Suprapubic skin (tissue), 4 donors: ENCODE results near the gene MYH16. TPM values are rescaled to one million over a fixed set of nuclear protein-coding genes. Genes with fewer than 3 reads are reported as not detected.

ENCODE experiments used
- DNase-seq, 2 donors: peaks; one replicate each; pipeline ENCODE4 v3.0.0-alpha.2; 2019; ENCODE audit warnings: low spot score in 2 of 2
- H3K27ac ChIP-seq: fragments of 200-600 bp; sonication (generic); one replicate; pipeline ENCODE4 v1.5.1; 2019
- H3K27me3 ChIP-seq: fragments of 200-600 bp; sonication (generic); one replicate; pipeline ENCODE4 v1.5.1; 2019
- H3K36me3 ChIP-seq: fragments of 200-600 bp; sonication (generic); one replicate; pipeline ENCODE4 v1.5.1; 2019
- H3K4me1 ChIP-seq: fragments of 200-600 bp; sonication (generic); one replicate; pipeline ENCODE4 v1.5.1; 2019
- H3K4me3 ChIP-seq: fragments of 200-600 bp; sonication (generic); one replicate; pipeline ENCODE4 v1.5.1; 2019; ENCODE audit warnings: mild to moderate bottlenecking
- H3K9me3 ChIP-seq: fragments of 200-600 bp; sonication (generic); one replicate; pipeline ENCODE4 v1.5.1; 2019
- EP300 ChIP-seq: sonication (generic); formaldehyde crosslinking; IDR thresholded peaks from one replicate; pipeline ENCODE4 v1.6.1; 2017; ENCODE audit warnings: antibody characterized with exemption
- POLR2A ChIP-seq, 2 donors: fragments of 450-650 bp; IDR thresholded peaks; one replicate each; pipeline ENCODE4 v1.6.1; 2017; ENCODE audit warnings: antibody characterized with exemption in 2 of 2, mild to moderate bottlenecking in 2 of 2, moderate library complexity in 2 of 2
- POLR2AphosphoS5 ChIP-seq, 3 donors: sonication (generic); formaldehyde crosslinking; IDR thresholded peaks; one replicate each; pipeline ENCODE4 v1.6.1; 2017; ENCODE audit warnings: antibody characterized with exemption in 3 of 3
- WGBS: methylation state at CpG from one replicate; pipeline ENCODE4 v1.1.5; 2018; 5-methylcytosine and 5-hydroxymethylcytosine counted together
- total RNA-seq, 4 donors: library from RNA; depleted of rRNA; stranded (reverse); fragments of >200 nt; gene quantifications; one replicate each; pipeline ENCODE4 v1.1.0, GENCODE V29; 2016
- TF ChIP-seq, protein P1 (sequence below), 2 donors: fragments of 200-600 bp in 1 of 2; fragments of 450-650 bp in 1 of 2; sonication (generic) in 1 of 2; IDR thresholded peaks; one replicate each; pipeline ENCODE4 v1.5.1; 2016 to 2019; ENCODE audit warnings: antibody characterized with exemption in 2 of 2, mild to moderate bottlenecking in 1 of 2, moderate library complexity in 1 of 2

Gene MYH16
- total RNA-seq, 4 donors from 2014 or later, result not detected

DNA sequence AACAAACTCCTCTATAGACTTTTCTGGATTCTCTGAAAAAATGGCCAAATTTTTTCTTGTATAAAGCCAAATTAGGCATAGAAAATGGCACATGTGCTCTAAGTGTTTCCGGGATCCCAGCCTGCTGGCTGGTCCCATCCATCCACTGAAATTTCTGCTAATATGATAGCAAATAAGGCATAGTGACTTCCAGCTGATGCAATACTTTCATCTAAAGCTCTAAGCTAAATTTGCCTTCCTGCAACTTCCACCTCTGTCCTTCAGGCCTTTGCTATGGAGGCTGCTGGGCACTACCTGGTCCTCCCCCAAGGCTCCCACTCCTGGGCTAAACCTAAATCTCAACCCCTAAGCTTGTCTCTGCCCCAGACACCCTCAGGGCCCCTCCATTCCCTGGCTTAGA lies 20.5 kb downstream of the MYH16 start:
- WGBS, result 100% methylated on average over 1 of the region's 1 CpG
- TF ChIP-seq EP300 (no peak), POLR2A (IDR thresholded peaks at IDR 0.05) (no peak), POLR2AphosphoS5 (IDR thresholded peaks at IDR 0.05) (no peak)

DNA sequence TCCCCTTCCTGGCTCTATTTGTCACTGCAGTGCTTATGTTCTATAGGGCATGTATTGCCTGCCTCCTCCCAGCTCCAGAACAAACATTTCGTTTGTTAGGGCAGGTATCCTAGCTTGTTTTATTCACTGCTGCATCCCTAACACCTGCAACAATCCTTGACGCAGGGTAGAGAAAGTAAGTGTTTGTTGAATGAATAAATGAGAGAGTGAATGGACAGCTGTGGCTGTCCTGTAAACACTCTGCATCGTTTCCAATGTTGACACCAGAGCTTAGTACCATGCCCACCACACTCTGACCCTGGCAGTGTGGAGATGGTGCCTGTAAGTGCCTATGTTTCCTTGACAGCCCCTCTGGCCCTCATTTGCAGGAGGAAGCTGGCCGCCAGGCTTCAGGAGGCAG lies 21.0 kb downstream of the MYH16 start:
- no peak for DNase-seq
- no peak overlapping the region for H3K27ac ChIP-seq
- WGBS, result 86% methylated on average over 3 of the region's 4 CpGs
- no peak for TF ChIP-seq EP300
- TF ChIP-seq POLR2AphosphoS5 (IDR thresholded peaks at IDR 0.05), result no peak
- TF ChIP-seq POLR2A (IDR thresholded peaks at IDR 0.05), result no peak
- TF ChIP-seq, protein P1, sequence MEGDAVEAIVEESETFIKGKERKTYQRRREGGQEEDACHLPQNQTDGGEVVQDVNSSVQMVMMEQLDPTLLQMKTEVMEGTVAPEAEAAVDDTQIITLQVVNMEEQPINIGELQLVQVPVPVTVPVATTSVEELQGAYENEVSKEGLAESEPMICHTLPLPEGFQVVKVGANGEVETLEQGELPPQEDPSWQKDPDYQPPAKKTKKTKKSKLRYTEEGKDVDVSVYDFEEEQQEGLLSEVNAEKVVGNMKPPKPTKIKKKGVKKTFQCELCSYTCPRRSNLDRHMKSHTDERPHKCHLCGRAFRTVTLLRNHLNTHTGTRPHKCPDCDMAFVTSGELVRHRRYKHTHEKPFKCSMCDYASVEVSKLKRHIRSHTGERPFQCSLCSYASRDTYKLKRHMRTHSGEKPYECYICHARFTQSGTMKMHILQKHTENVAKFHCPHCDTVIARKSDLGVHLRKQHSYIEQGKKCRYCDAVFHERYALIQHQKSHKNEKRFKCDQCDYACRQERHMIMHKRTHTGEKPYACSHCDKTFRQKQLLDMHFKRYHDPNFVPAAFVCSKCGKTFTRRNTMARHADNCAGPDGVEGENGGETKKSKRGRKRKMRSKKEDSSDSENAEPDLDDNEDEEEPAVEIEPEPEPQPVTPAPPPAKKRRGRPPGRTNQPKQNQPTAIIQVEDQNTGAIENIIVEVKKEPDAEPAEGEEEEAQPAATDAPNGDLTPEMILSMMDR (IDR thresholded peaks at IDR 0.05), result no peak
- H3K36me3 ChIP-seq, result no peaks in the 10 kb centered on the region
- H3K27me3 ChIP-seq, result no peaks in the 10 kb centered on the region
- H3K4me1 ChIP-seq, result no peaks in the 10 kb centered on the region
- H3K9me3 ChIP-seq, result no peaks in the 10 kb centered on the region
- no peak overlapping the region for H3K4me3 ChIP-seq

More for the DNA sequence above, 20.5 kb downstream of the MYH16 start:
- DNase-seq, result no peak
- H3K27me3 ChIP-seq, result no peaks in the 10 kb centered on the region
- no peaks in the 10 kb centered on the region for H3K4me1 ChIP-seq
- H3K27ac ChIP-seq, result no peak overlapping the region
- no peaks in the 10 kb centered on the region for H3K9me3 ChIP-seq
- H3K4me3 ChIP-seq, result no peak overlapping the region
- H3K36me3 ChIP-seq, result no peaks in the 10 kb centered on the region

DNA sequence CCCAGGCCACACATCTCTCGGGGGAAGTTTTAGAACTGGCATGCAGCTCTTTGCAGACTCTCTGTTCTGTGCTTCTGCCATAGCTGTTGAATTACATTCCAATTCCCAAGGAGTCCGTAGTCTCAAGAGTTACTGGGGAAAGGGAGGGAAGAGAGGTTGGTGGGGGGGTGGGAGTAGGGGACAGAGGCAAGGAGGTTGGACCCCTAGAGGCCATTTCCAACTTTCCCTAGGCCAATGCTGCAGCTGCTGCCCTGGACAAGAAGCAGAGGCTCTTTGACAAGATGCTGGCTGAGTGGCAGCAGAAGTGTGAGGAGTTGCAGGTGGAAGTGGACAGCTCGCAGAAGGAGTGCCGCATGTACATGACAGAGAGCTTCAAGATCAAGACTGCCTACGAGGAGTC lies 23.8 kb downstream of the MYH16 start:
- 86% methylated on average over 5 of the region's 5 CpGs for WGBS
- H3K4me3 ChIP-seq, result no peak overlapping the region
- no peaks in the 10 kb centered on the region for H3K27me3 ChIP-seq
- H3K9me3 ChIP-seq, result no peaks in the 10 kb centered on the region
- no peaks in the 10 kb centered on the region for H3K4me1 ChIP-seq
- H3K36me3 ChIP-seq, result no peaks in the 10 kb centered on the region
- H3K27ac ChIP-seq, result no peak overlapping the region
- no peak for DNase-seq
- no peak for TF ChIP-seq EP300
- TF ChIP-seq, protein P1 (IDR thresholded peaks at IDR 0.05), result no peak
- TF ChIP-seq POLR2A (IDR thresholded peaks at IDR 0.05), result no peak
- no peak for TF ChIP-seq POLR2AphosphoS5 (IDR thresholded peaks at IDR 0.05)

DNA sequence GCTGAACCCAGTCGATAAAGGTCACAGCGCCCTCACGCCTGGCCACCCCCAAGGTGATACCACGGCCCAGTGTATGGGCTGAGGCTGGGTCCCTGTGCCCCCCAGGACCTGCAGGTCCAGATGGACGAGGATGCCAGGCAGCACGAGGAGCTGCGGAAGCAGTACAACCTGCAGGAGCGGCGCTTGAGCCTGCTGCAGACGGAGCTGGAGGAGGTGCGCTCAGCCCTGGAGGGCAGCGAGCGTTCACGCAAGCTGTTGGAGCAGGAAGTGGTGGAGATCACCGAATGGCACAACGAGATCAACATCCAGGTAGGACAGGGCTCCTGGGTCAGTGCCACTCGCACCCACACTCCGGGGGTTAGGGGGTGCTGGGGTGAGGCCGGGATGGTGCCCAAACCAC lies 28.9 kb downstream of the MYH16 start:
- H3K4me1 ChIP-seq, result no peaks in the 10 kb centered on the region
- no peak overlapping the region for H3K4me3 ChIP-seq
- no peak for TF ChIP-seq POLR2A (IDR thresholded peaks at IDR 0.05)
- TF ChIP-seq, protein P1 (IDR thresholded peaks at IDR 0.05), result no peak
- TF ChIP-seq EP300, result no peak
- H3K9me3 ChIP-seq, result no peaks in the 10 kb centered on the region
- H3K27ac ChIP-seq, result no peak overlapping the region
- WGBS, result no CpG with 5 or more reads among the region's 19 CpGs
- DNase-seq, result no peak
- no peaks in the 10 kb centered on the region for H3K27me3 ChIP-seq
- H3K36me3 ChIP-seq, result no peaks in the 10 kb centered on the region

DNA sequence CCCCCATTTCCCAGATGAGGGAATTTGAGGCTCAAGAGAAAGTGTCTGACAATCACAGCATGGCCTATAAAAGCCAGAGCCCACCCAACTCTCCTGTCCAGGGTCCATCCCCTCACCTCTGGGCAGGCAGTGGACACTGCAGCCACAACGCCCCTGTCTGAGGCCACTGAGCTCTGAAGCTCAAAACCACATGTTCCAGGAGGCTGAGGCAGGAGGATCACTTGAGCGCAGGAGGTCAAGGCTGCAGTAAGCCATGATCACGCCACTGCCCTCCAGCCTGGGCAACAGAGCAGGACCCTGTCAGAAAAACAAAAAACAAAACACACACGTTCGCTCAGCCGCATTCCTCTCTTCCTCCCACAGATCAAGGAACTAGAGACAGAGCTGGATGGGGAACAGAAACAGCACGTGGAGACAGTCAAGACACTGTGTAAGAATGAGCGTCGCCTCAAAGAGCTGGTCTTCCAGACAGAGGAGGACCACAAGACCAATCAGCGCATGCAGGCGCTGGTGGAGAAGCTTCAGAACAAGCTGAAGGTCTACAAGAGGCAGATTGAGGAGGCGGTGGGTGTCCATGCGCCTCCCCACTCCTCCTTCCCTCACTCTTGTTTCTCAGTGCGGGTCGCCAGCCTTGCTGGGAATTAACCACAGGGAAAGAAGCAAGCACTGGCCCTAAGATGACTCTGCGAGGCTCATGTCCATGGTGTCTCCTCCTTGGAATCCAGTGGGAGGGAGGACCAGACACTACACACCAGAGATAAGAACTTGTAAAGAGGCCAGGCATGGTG lies 33.0 kb downstream of the MYH16 start:
- TF ChIP-seq EP300 (no peak), POLR2AphosphoS5 (IDR thresholded peaks at IDR 0.05) (no peak), POLR2A (IDR thresholded peaks at IDR 0.05) (no peak)
- TF ChIP-seq, protein P1 (IDR thresholded peaks at IDR 0.05), result no peak
- Histone ChIP-seq H3K9me3 (no peaks in the 10 kb centered on the region), H3K27ac (no peak overlapping the region), H3K4me3 (no peak overlapping the region), H3K4me1 (no peaks in the 10 kb centered on the region), H3K36me3 (no peaks in the 10 kb centered on the region), H3K27me3 (no peaks in the 10 kb centered on the region)
- DNase-seq, result no peak
- 86% methylated on average over 15 of the region's 16 CpGs for WGBS
